Muscle layer of duodenum (tissue), 2 donors: ENCODE results near the gene KY.

Experiments used
- H3K27ac ChIP-seq: one replicate; pipeline ENCODE4 v1.7.0; 2013; ENCODE audit warnings: mild to moderate bottlenecking, low read length
- H3K27me3 ChIP-seq: one replicate; pipeline ENCODE4 v1.7.0; 2013; ENCODE audit warnings: low read depth, mild to moderate bottlenecking, control low read depth, low read length
- H3K36me3 ChIP-seq, 2 donors: one replicate each; pipeline ENCODE4 v1.7.0; 2013; ENCODE audit warnings: low read length in 2 of 2, control low read depth in 1 of 2, mild to moderate bottlenecking in 1 of 2; ENCODE audit not compliant: insufficient read depth in 2 of 2, control insufficient read depth in 1 of 2
- H3K4me1 ChIP-seq, 2 donors: one replicate each; pipeline ENCODE4 v1.7.0; 2013; ENCODE audit warnings: low read length in 2 of 2, mild to moderate bottlenecking in 2 of 2, control low read depth in 1 of 2, moderate library complexity in 1 of 2; ENCODE audit not compliant: insufficient read depth in 2 of 2, control insufficient read depth in 1 of 2
- H3K4me3 ChIP-seq, 2 donors: one replicate each; pipeline ENCODE4 v1.7.0; 2013; ENCODE audit warnings: low read length in 2 of 2, low read depth in 1 of 2, mild to moderate bottlenecking in 1 of 2
- H3K9me3 ChIP-seq, 2 donors: one replicate each; pipeline ENCODE4 v1.7.0; 2013; ENCODE audit warnings: low read length in 2 of 2, control low read depth in 1 of 2, mild to moderate bottlenecking in 1 of 2; ENCODE audit not compliant: control insufficient read depth in 1 of 2
- donor health status: healthy.

KY gene, protein sequence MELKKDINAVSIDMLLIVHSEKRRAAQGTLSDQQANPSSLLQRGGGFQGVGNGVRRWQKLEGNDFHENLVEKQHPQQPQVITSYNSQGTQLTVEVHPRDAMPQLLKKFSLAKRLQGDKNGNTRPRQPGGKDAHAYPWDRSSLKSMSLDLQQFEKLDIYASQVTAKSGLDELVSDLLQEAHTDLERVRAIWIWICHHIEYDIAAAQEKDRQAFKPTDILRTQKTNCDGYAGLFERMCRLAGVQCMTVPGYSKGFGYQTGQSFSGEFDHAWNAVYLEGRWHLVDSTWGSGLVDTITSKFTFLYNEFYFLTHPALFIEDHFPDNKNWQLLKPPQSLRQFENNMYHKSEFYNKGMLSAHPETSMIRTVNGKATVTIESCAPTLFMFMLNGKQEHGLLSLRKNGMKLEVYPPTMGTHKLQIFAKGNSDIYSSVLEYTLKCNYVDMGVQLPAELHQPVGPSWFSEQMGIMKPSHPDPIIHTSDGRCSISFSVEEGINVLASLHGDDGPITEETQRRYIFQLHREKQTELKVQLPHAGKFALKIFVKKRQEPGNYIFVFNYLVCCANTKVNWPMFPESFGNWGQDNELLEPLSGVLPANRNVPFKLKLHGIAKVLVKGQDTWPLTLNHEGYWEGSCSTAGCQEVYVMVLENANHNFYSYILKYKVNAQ

GRCh38 chr3:134650431-134651346, at the start of gene KY:
Gene KY (minus strand): TSS chr3:134651022. CDS start chr3:134650960, 62 bp downstream.
- Histone ChIP-seq H3K4me3 (peak within 1 kb of the TSS; percentile 65 to 77), H3K36me3 (peaks cover 0 to 7% of the 10 kb centered on the region in 2 donors), H3K27ac (no peak within 1 kb of the TSS), H3K27me3 (no peaks in the 10 kb centered on the region), H3K4me1 (peaks cover 0 to 16% of the 10 kb centered on the region in 2 donors), H3K9me3 (no peaks in the 10 kb centered on the region)

- Histone ChIP-seq H3K4me3 (no peak overlapping the region), H3K4me1 (peaks cover 5 to 25% of the 10 kb centered on the region in 2 donors), H3K9me3 (no peaks in the 10 kb centered on the region), H3K27me3 (no peaks in the 10 kb centered on the region), H3K36me3 (no peaks in the 10 kb centered on the region), H3K27ac (no peak overlapping the region)
Measured at GRCh38 chr3:134699721-134700120, 48.9 kb upstream of the KY start.

DNA sequence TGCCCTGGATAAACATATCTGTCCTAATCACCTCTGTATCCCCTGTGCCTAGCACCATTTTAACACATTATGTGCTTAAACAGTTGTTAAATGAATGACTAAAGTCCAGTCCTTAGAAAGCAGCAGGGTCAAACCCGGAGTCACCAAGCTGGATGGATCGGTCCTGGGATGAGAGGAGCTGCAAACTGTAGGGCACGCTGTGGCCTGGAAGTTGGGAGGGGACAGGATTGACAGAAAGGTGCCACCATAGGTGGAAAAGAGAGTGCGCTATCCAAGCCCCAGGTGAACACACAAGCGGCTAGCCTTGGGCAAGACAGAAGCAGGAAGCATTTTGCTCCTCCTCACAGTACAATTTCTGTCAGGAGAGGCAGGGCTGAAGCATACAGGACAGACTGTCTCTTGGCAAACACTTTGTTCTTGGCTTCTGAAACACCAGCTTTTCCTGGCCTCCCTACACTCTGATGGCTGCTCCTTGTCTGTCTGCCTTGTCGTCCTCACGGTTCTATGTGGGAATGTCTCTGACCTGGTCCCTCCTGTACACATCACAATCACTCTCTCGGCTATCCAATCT, 48.4 kb upstream of the KY start:
- Histone ChIP-seq H3K4me1 (peaks cover 5 to 30% of the 10 kb centered on the region in 2 donors), H3K4me3 (no peak overlapping the region), H3K9me3 (no peaks in the 10 kb centered on the region), H3K27ac (no peak overlapping the region), H3K27me3 (no peaks in the 10 kb centered on the region), H3K36me3 (no peaks in the 10 kb centered on the region)

- H3K4me3 ChIP-seq: no peak overlapping the region
- H3K36me3 ChIP-seq: no peaks in the 10 kb centered on the region
- H3K27ac ChIP-seq: no peak overlapping the region
- H3K4me1 ChIP-seq: peaks cover 5 to 38% of the 10 kb centered on the region in 2 donors
- no peaks in the 10 kb centered on the region for H3K27me3 ChIP-seq
- H3K9me3 ChIP-seq: no peaks in the 10 kb centered on the region
Measured at GRCh38 chr3:134697830-134698689, 47.2 kb upstream of the KY start.

DNA sequence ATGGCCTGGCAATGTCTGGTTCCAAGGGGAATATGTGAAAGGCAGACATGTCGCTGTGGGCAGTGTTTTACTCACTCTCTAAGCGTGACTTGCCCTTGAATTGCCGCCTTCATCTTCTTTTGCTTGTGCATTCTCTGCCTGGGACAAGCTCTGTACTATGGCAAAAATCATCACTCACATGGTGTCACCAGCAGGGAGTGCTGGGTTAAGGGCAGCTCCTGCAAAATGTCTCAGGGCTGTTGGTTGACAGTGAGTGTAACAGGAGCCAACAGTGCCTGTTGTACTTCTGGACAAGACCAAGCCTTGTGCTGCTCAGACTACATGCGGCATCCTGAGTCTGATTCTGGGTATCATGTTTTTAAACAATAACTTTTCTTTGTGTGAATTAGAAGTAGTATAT, 45.3 kb upstream of the KY start:
- no peak overlapping the region for H3K4me3 ChIP-seq
- H3K36me3 ChIP-seq: no peaks in the 10 kb centered on the region
- no peak overlapping the region for H3K27ac ChIP-seq
- H3K4me1 ChIP-seq: peaks cover 5 to 38% of the 10 kb centered on the region in 2 donors
- H3K27me3 ChIP-seq: no peaks in the 10 kb centered on the region
- H3K9me3 ChIP-seq: no peaks in the 10 kb centered on the region

- Histone ChIP-seq H3K4me1 (peaks cover 5 to 44% of the 10 kb centered on the region in 2 donors), H3K9me3 (no peaks in the 10 kb centered on the region), H3K27me3 (no peaks in the 10 kb centered on the region), H3K4me3 (no peak overlapping the region), H3K36me3 (no peaks in the 10 kb centered on the region), H3K27ac (no peak overlapping the region)
Measured at GRCh38 chr3:134694946-134695543, 44.2 kb upstream of the KY start.

- no peak overlapping the region for H3K4me3 ChIP-seq
- H3K27me3 ChIP-seq: no peaks in the 10 kb centered on the region
- H3K36me3 ChIP-seq: no peaks in the 10 kb centered on the region
- H3K4me1 ChIP-seq: peaks cover under 1 to 49% of the 10 kb centered on the region in 2 donors
- H3K9me3 ChIP-seq: no peaks in the 10 kb centered on the region
- H3K27ac ChIP-seq: no peak overlapping the region
Measured at GRCh38 chr3:134694466-134694865, 43.6 kb upstream of the KY start.

DNA sequence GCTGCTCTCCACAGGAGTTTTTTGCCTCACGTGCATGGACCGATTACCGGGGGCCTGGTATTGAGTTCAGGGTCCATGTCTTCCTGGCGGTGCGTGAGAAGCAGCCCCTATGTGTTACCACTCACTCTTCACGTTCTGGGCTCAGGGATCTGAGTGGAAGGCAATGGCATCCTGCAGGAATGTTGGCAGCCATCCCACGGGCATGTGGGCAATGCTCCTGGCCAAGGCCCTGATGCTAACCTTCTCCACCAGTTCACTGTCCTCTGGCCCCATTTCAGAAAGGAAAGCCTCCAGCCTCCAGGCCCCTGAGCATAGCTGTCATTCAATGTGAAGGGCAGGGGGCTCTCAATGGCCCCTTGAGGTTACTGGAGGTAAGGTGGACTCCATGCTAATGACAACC, 43.0 kb upstream of the KY start:
- H3K9me3 ChIP-seq: no peaks in the 10 kb centered on the region
- H3K36me3 ChIP-seq: no peaks in the 10 kb centered on the region
- H3K4me1 ChIP-seq: peaks cover 0 to 44% of the 10 kb centered on the region in 2 donors
- H3K4me3 ChIP-seq: no peak overlapping the region
- H3K27ac ChIP-seq: no peak overlapping the region
- H3K27me3 ChIP-seq: no peaks in the 10 kb centered on the region

DNA sequence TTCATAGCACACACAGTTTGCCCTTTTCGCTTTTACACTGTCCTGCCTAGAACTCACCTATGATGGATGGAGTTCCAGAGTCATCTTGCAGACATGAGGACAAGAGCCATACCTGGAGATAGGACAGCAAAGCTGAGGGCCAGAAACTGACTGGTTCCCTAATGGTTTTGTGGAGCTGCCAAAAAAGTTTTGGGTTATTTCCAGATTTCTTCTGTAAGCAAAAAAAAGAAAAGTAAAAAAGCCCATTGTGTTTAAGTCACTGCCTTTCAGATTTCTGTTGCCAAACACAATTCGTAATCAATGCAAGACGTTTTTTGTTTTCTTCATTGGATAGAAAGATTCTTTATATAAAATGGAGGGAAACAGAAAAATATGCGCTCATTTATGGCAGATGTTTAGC, 42.4 kb upstream of the KY start:
- no peaks in the 10 kb centered on the region for H3K9me3 ChIP-seq
- H3K4me1 ChIP-seq: peaks cover 0 to 39% of the 10 kb centered on the region in 2 donors
- no peaks in the 10 kb centered on the region for H3K36me3 ChIP-seq
- no peak overlapping the region for H3K4me3 ChIP-seq
- H3K27me3 ChIP-seq: no peaks in the 10 kb centered on the region
- no peak overlapping the region for H3K27ac ChIP-seq

- no peaks in the 10 kb centered on the region for H3K36me3 ChIP-seq
- H3K27me3 ChIP-seq: no peaks in the 10 kb centered on the region
- H3K4me1 ChIP-seq: peaks cover 0 to 29% of the 10 kb centered on the region in 2 donors
- no peaks in the 10 kb centered on the region for H3K9me3 ChIP-seq
- H3K4me3 ChIP-seq: no peak overlapping the region
- no peak overlapping the region for H3K27ac ChIP-seq
Measured at GRCh38 chr3:134690226-134690625, 39.4 kb upstream of the KY start.
